ENCODE data around the gene CNGA4. TPM values are rescaled to one million over a fixed set of nuclear protein-coding genes. Genes with fewer than 3 reads are reported as not detected.
A peak's percentile ranks its signal among the peaks of the same experiment; 100 is the strongest.

Gene CNGA4
- total RNA-seq, 1 donor from 2014 or later, result 3.8 TPM

DNA sequence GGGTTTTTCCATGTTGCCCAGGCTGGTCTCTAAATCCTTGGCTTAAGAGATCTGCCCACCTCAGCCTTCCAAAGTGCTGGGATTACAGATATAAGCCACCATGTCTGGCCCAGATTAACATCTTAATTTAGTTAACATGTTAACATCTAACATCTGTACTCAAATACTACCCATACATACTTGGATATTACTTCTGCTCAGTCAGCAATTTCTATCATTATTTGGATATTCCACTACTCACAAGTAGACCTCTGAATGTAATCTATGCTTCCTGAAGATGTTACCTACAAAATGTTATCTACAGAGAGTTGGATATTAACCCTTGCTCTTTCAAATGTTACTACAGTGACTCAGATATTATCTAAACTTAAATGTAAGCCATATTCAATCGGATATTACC is 24.8 kb downstream of the CNGA4 start:
- TF ChIP-seq, protein P1, sequence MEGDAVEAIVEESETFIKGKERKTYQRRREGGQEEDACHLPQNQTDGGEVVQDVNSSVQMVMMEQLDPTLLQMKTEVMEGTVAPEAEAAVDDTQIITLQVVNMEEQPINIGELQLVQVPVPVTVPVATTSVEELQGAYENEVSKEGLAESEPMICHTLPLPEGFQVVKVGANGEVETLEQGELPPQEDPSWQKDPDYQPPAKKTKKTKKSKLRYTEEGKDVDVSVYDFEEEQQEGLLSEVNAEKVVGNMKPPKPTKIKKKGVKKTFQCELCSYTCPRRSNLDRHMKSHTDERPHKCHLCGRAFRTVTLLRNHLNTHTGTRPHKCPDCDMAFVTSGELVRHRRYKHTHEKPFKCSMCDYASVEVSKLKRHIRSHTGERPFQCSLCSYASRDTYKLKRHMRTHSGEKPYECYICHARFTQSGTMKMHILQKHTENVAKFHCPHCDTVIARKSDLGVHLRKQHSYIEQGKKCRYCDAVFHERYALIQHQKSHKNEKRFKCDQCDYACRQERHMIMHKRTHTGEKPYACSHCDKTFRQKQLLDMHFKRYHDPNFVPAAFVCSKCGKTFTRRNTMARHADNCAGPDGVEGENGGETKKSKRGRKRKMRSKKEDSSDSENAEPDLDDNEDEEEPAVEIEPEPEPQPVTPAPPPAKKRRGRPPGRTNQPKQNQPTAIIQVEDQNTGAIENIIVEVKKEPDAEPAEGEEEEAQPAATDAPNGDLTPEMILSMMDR (IDR thresholded peaks at IDR 0.05), result no peak
- ATAC-seq (no peak), DNase-seq (no peak)
- Histone ChIP-seq H3K4me1 (peaks cover 9% of the 10 kb centered on the region), H3K36me3 (no peaks in the 10 kb centered on the region), H3K4me3 (no peak overlapping the region), H3K9me3 (no peaks in the 10 kb centered on the region), H3K27me3 (ENCODE audit: low read depth) (peaks cover 20% of the 10 kb centered on the region), H3K27ac (no peak overlapping the region)
- intact Hi-C loops (cut with DNase I), result no loop called here

DNA sequence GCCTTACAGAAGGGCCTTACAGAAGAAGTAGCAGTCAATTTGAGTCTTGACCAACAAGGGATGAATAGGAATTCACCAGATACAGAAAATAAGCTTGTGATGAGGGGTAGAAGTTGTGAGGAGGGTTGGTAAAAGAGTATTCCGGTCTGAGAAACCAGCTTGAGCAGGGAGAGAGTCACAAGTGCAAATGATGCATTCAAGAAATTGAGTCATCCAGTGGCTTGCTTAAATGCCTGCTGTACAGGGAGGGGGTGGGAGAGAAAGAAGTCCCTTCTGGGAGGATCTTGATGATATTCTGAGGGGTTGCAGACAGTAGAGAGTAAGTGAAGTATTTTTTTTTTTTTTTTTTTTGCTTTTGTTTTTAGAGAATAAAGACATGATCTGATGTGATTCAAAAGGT is 29.9 kb downstream of the CNGA4 start:
- no peak for DNase-seq
- no peak for ATAC-seq
- H3K4me1 ChIP-seq, result no peaks in the 10 kb centered on the region
- intact Hi-C loops (cut with DNase I), result no loop called here
- H3K27me3 ChIP-seq (ENCODE audit: low read depth), result no peaks in the 10 kb centered on the region
- no peaks in the 10 kb centered on the region for H3K9me3 ChIP-seq
- H3K36me3 ChIP-seq, result no peaks in the 10 kb centered on the region
- no peak overlapping the region for H3K4me3 ChIP-seq
- H3K27ac ChIP-seq, result no peak overlapping the region
- TF ChIP-seq, protein P1 (IDR thresholded peaks at IDR 0.05), result no peak

DNA sequence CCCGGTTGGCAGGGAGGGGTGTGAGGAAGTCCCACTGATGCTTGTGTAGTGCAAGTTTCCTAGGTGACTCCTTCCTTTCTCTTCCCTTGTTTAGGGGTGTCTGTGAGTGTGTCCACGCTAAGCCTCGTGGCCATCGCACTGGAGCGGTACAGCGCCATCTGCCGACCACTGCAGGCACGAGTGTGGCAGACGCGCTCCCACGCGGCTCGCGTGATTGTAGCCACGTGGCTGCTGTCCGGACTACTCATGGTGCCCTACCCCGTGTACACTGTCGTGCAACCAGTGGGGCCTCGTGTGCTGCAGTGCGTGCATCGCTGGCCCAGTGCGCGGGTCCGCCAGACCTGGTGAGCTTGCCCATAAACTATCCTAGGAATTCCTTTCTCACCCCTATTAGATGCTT is 31.1 kb downstream of the CNGA4 start:
- TF ChIP-seq, protein P1 (IDR thresholded peaks at IDR 0.05), result peak; percentile 17

DNA sequence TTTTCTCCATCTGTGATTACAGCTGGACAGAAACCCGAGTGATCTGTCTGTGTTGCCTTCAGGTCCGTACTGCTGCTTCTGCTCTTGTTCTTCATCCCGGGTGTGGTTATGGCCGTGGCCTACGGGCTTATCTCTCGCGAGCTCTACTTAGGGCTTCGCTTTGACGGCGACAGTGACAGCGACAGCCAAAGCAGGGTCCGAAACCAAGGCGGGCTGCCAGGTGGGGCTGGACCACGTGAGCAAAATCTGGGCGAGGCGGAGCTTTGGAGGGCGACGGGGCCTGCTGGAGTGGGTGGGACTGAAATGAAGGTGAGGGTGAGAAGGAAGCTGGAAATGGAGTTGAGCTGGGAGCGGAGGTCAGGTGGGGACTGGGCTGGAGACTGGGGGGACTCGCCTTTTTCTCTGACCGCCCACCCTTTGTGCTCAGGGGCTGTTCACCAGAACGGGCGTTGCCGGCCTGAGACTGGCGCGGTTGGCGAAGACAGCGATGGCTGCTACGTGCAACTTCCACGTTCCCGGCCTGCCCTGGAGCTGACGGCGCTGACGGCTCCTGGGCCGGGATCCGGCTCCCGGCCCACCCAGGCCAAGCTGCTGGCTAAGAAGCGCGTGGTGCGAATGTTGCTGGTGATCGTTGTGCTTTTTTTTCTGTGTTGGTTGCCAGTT is 31.8 kb downstream of the CNGA4 start:
- no peaks in the 10 kb centered on the region for H3K27me3 ChIP-seq (ENCODE audit: low read depth)
- no peak overlapping the region for H3K4me3 ChIP-seq
- no peaks in the 10 kb centered on the region for H3K36me3 ChIP-seq
- no peak for DNase-seq
- ATAC-seq, result no peak
- H3K4me1 ChIP-seq, result no peaks in the 10 kb centered on the region
- intact Hi-C loops (cut with DNase I), result no loop called here
- H3K9me3 ChIP-seq, result no peaks in the 10 kb centered on the region
- H3K27ac ChIP-seq, result no peak overlapping the region
- TF ChIP-seq, protein P1 (IDR thresholded peaks at IDR 0.05), result no peak

More for the DNA sequence above, 31.1 kb downstream of the CNGA4 start:
- H3K4me3 ChIP-seq, result no peak overlapping the region
- peak; percentile 26 to 37 for ATAC-seq
- intact Hi-C loops (cut with DNase I), result no loop called here
- H3K27ac ChIP-seq, result no peak overlapping the region
- no peaks in the 10 kb centered on the region for H3K36me3 ChIP-seq
- H3K9me3 ChIP-seq, result no peaks in the 10 kb centered on the region
- no peaks in the 10 kb centered on the region for H3K4me1 ChIP-seq
- no peaks in the 10 kb centered on the region for H3K27me3 ChIP-seq (ENCODE audit: low read depth)
- DNase-seq, result no peak

DNA sequence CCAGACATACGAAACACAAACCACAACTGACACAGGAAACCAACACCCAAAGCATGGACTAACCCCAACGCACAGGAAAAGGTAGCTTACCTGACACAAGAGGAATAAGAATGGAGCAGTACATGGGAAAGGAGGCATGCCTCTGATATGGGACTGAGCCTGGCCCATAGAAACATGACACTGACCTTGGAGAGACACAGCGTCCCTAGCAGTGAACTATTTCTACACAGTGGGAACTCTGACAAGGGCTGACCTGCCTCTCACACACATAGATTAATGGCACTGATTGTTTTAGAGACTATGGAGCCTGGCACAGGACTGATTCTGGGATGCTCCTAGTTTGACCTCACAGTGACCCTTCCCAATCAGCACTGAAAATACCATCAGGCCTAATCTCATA is 32.7 kb downstream of the CNGA4 start:
- DNase-seq, result no peak
- TF ChIP-seq, protein P1 (IDR thresholded peaks at IDR 0.05), result no peak
- H3K27ac ChIP-seq, result no peak overlapping the region

More for the DNA sequence above, 32.7 kb downstream of the CNGA4 start:
- intact Hi-C loops (cut with DNase I), result no loop called here
- no peaks in the 10 kb centered on the region for H3K36me3 ChIP-seq
- no peaks in the 10 kb centered on the region for H3K9me3 ChIP-seq
- no peak for ATAC-seq
- no peaks in the 10 kb centered on the region for H3K4me1 ChIP-seq
- no peaks in the 10 kb centered on the region for H3K27me3 ChIP-seq (ENCODE audit: low read depth)
- no peak overlapping the region for H3K4me3 ChIP-seq
